Sigmoid colon (tissue), 7 donors: ENCODE results near the gene TRMT112. TPM values are rescaled to one million over a fixed set of nuclear protein-coding genes. Genes with fewer than 3 reads are reported as not detected.

ENCODE experiments used
- DNase-seq: peaks from one replicate; pipeline ENCODE4 v3.0.0-alpha.2; 2019
- H3K27ac ChIP-seq, 4 donors: fragments of 200-600 bp; sonication (generic); one replicate each; pipeline ENCODE4 v1.5.1; 2016 to 2019; ENCODE audit warnings: mild to moderate bottlenecking in 1 of 4
- H3K27me3 ChIP-seq, 3 donors: fragments of 200-600 bp; sonication (generic); one replicate each; pipeline ENCODE4 v1.5.1; 2019; ENCODE audit warnings: mild to moderate bottlenecking in 1 of 3
- H3K36me3 ChIP-seq, 4 donors: fragments of 200-600 bp; sonication (generic); one replicate each; pipeline ENCODE4 v1.5.1; 2016 to 2019
- H3K4me1 ChIP-seq, 4 donors: fragments of 200-600 bp; sonication (generic); one replicate each; pipeline ENCODE4 v1.5.1; 2017 to 2019
- H3K4me3 ChIP-seq, 4 donors: fragments of 200-600 bp; sonication (generic); one replicate each; pipeline ENCODE4 v1.5.1; 2017 to 2019; ENCODE audit warnings: mild to moderate bottlenecking in 2 of 4, moderate library complexity in 1 of 4
- H3K9me3 ChIP-seq, 4 donors: fragments of 200-600 bp in 3 of 4; sonication (generic) in 3 of 4; one replicate each; pipeline versions ENCODE4 v1.5.1 to v1.6.1; 2013 to 2019
- CTCF ChIP-seq, 4 experiments: fragments of 450-650 bp in 3 of 4; fragments of 200-600 bp in 1 of 4; IDR thresholded peaks; one replicate each; pipeline ENCODE4 v1.5.1; 2016 to 2019; ENCODE audit warnings: antibody characterized with exemption in 4 of 4, mild to moderate bottlenecking in 3 of 4, moderate library complexity in 2 of 4
- EP300 ChIP-seq, 4 donors: sonication (generic); formaldehyde crosslinking; IDR thresholded peaks; one replicate each; pipeline ENCODE4 v1.6.1; 2017; ENCODE audit warnings: antibody characterized with exemption in 4 of 4
- POLR2A ChIP-seq, 2 donors: fragments of 450-650 bp; IDR thresholded peaks; one replicate each; pipeline ENCODE4 v1.6.1; 2016; ENCODE audit warnings: antibody characterized with exemption in 2 of 2, mild to moderate bottlenecking in 2 of 2, moderate library complexity in 2 of 2
- POLR2AphosphoS5 ChIP-seq, 4 donors: sonication (generic); formaldehyde crosslinking; IDR thresholded peaks; one replicate each; pipeline ENCODE4 v1.6.1; 2017; ENCODE audit warnings: antibody characterized with exemption in 4 of 4
- WGBS, 2 donors: extraction: QIAGEN DNeasy Blood & Tissue Kit; methylation state at CpG; one replicate each; pipeline ENCODE4 v1.1.7; 2013; 5-methylcytosine and 5-hydroxymethylcytosine counted together
- intact Hi-C: fragments of 100-400 bp; cut with DNase I; formaldehyde crosslinking; loops from one replicate; pipeline ENCODE4 v1.15.1; 2023
- polyA plus RNA-seq, 3 donors: library from polyadenylated mRNA; stranded (reverse); fragments of 200-250 nt; gene quantifications; one replicate each; pipeline ENCODE4 v1.2.3, GENCODE V29; 2013
- total RNA-seq, 4 donors: library from RNA; depleted of rRNA; stranded (reverse); fragments of >200 nt; gene quantifications; one replicate each; pipeline ENCODE4 v1.1.0, GENCODE V29; 2016
- donor health status: healthy with polysubstance abuse.
- donor health status: Bipolar disorder and iron deficiency.
- donor health status: healthy.

Gene TRMT112
- total and polyA plus RNA-seq, 7 donors, result 148 to 353 (median 232) TPM

GRCh38 chr11:64339286-64339685, 21.9 kb upstream of the TRMT112 start:
- H3K4me3 ChIP-seq, result no peak overlapping the region
- H3K9me3 ChIP-seq, result no peaks in the 10 kb centered on the region
- no peak for TF ChIP-seq POLR2AphosphoS5 (IDR thresholded peaks at IDR 0.05)
- no peak for TF ChIP-seq POLR2A (IDR thresholded peaks at IDR 0.05)
- TF ChIP-seq CTCF (IDR thresholded peaks at IDR 0.05), result no peak
- no peak for TF ChIP-seq EP300 (IDR thresholded peaks at IDR 0.05)
- no peaks in the 10 kb centered on the region for H3K36me3 ChIP-seq
- no peaks in the 10 kb centered on the region for H3K27me3 ChIP-seq
- H3K4me1 ChIP-seq, result peaks cover 0 to 24% (median 12%) of the 10 kb centered on the region in 4 donors
- intact Hi-C loops, result no loop called here
- H3K27ac ChIP-seq, result no peak overlapping the region
- DNase-seq, result no peak
- 60 to 62% methylated on average over 4 of the region's 4 CpGs for WGBS, 2 donors

- DNase-seq, result no peak
- intact Hi-C loops, result no loop called here
- TF ChIP-seq CTCF (IDR thresholded peaks at IDR 0.05) (no peak), POLR2AphosphoS5 (IDR thresholded peaks at IDR 0.05) (no peak), EP300 (IDR thresholded peaks at IDR 0.05) (no peak), POLR2A (IDR thresholded peaks at IDR 0.05) (no peak)
- H3K27me3 ChIP-seq, result no peaks in the 10 kb centered on the region
- WGBS, 2 donors, result 63 to 82% methylated on average over 8 of the region's 8 CpGs
- H3K27ac ChIP-seq, result no peak overlapping the region
- no peak overlapping the region for H3K4me3 ChIP-seq
- H3K36me3 ChIP-seq, result no peaks in the 10 kb centered on the region
- no peaks in the 10 kb centered on the region for H3K9me3 ChIP-seq
- H3K4me1 ChIP-seq, result peaks cover 0 to 24% (median 12%) of the 10 kb centered on the region in 4 donors
Observed at GRCh38 chr11:64338716-64339115, 21.4 kb upstream of the TRMT112 start.

DNA sequence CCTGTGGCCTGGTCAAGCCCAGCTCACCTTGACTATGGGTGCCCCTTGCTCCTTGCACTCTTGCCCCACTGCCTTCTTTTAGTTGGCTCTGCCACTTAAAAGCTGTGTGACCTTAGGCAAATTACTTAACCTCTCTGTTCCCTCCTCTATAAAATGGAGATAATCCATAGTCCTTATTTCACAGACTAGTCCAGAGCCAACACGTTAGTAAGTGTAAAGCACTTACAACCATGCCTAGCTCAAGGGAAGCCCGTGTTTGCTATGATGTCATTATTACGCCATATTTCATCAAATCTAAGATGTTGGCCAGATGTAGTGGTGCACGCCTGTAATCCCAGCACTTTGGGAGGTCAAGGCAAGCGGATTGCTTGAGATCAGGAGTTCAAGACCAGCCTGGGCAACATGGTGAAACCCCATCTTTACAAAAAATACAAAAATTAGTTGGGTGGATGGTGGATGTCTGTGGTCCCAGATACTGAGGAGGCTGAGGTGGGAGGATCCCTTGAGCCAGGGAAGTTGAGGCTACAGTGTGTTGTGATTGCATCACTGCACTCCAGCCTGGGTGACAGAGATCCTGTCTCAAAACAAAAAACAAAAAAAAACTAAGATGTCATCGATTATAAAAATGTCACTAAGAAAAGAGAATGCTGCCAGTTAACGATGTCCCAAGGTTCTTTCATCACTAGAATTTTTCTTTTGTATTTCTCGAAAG, 20.3 kb upstream of the TRMT112 start:
- DNase-seq, result no peak
- TF ChIP-seq CTCF (IDR thresholded peaks at IDR 0.05) (no peak), EP300 (IDR thresholded peaks at IDR 0.05) (no peak), POLR2AphosphoS5 (IDR thresholded peaks at IDR 0.05) (no peak), POLR2A (IDR thresholded peaks at IDR 0.05) (no peak)
- H3K27ac ChIP-seq, result no peak overlapping the region
- peaks cover 0 to 18% (median 8%) of the 10 kb centered on the region in 4 donors for H3K4me1 ChIP-seq
- no peaks in the 10 kb centered on the region for H3K36me3 ChIP-seq
- no peak overlapping the region for H3K4me3 ChIP-seq
- H3K27me3 ChIP-seq, result no peaks in the 10 kb centered on the region
- intact Hi-C loops, result no loop called here
- 76 to 84% methylated on average over 8 of the region's 8 CpGs for WGBS, 2 donors
- H3K9me3 ChIP-seq, result no peaks in the 10 kb centered on the region

DNA sequence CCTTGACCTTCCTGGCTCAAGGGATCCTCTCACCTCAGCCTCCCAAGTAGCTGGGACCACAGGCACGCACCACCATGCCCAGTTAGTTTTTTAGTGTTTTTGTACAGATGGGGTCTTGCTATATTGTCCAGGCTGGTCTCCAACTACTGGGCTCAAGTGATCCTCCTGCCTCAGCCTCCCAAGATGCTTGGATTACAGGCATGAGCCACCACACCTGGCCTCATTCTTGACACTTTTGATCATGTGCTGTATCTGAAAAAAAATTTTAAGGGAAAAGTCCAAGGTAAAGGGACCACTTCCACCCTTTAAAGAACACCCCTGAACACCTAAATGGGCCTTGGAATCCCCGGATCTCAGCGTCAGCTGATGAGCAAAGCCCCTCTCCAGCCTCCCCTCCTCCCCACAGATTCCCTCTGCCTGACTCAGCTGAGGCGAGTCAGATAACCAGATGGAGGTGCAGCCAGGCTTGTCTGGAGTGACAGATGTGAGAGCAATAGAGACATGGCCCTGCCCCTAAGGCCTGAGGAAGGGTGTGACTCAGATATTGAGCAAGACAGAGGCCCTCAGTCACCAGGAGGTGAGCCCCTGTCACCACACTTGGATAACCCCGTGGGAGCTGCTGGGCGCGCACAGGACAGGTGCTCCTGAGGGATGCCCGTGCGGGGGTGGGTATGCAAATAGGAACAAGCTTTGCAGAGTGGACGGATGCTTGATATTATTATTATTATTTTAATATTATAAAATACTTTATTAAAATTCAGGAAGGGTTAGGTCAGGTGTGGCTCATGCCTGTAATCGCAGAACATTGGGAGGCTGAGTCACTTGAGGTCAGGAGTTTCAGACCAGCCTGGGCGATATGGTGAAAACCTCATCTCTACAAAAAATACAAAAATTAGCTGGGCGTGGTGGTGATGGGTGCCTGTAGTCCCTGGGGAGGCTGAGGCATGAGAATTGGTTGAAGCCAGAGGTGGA, 17.7 kb upstream of the TRMT112 start:
- H3K4me1 ChIP-seq, result peaks cover 0 to 9% (median 3%) of the 10 kb centered on the region in 4 donors
- H3K27ac ChIP-seq, result no peak overlapping the region
- intact Hi-C loops, result no loop called here
- no peaks in the 10 kb centered on the region for H3K36me3 ChIP-seq
- WGBS, 2 donors, result 25 to 43% methylated on average over 13 of the region's 13 CpGs
- no peaks in the 10 kb centered on the region for H3K27me3 ChIP-seq
- no peak overlapping the region for H3K4me3 ChIP-seq
- DNase-seq, result no peak
- H3K9me3 ChIP-seq, result no peaks in the 10 kb centered on the region
- TF ChIP-seq CTCF (IDR thresholded peaks at IDR 0.05) (no peak), EP300 (IDR thresholded peaks at IDR 0.05) (no peak), POLR2AphosphoS5 (IDR thresholded peaks at IDR 0.05) (no peak), POLR2A (IDR thresholded peaks at IDR 0.05) (no peak)
